GOT3 (cell line): ENCODE results near the gene GALNT9.
"Not testable (repeated sequence)": the region's sequence is repeated elsewhere in the genome, so short reads cannot be mapped to it uniquely, and the experiment has no call there.

Experiments
- DNase-seq: peaks from one replicate; lab custom pipeline; 2025; ENCODE audit warnings: mixed read lengths; lab: John Stamatoyannopoulos, UW

Gene GALNT9

DNA sequence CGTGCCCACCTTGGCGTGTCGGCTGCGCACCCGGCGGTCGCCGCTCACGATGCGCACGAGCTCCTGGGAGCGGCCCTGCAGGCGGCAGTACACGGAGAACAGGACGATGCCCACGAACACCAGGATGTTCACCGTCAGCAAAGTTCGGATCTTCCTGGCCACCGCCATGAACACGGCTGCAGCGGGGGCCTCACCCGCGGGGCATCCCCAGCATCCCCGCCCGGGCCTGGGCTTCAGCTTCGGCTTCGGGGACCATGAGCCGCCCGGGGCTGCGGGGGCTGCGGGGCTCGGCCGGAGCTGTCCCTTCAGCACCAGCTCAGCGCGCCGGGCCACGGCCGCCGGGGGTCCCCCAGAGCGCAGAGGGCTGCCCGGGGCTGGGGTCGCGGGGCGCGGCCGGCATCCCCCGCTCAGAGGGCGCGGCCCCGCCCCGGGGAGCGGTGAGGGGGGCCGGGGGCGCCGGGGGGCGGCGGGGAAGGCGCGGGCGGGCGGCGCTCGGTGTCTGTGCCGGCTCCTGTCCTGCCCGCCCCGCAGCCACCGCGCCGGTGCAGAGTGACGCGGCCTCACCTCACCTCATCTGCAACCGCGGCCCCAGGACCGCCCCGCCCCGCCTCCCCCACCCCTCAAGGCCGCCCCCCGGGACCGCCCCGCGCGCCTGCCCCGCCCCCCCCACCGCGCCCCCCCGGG is at the start of gene GALNT9:
TSS of gene GALNT9 (minus strand) at position 554 of the 684 bp plus-strand sequence. CDS start at position 168, 386 bp downstream.
- DNase-seq: no peak

DNA sequence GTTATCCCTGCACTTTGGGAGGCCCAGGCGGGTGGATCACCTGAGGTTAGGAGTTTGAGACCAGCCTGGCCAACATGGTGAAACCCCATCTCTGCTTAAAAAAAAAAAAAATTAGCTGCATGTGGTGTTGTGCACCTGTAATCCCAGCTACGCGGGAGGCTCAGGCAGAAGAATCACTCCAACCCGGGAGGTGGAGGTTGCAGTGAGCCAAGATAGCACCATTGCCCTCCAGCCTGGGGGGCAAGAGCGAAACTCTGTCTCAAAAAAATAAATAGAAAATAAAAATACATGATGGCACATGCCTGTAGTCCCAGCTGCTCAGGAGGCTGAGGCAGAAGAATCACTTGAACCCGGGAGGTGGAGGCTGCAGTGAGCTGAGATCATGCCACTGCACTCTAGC is 49.7 kb upstream of the GALNT9 start:
- DNase-seq: not testable (repeated sequence)

DNA sequence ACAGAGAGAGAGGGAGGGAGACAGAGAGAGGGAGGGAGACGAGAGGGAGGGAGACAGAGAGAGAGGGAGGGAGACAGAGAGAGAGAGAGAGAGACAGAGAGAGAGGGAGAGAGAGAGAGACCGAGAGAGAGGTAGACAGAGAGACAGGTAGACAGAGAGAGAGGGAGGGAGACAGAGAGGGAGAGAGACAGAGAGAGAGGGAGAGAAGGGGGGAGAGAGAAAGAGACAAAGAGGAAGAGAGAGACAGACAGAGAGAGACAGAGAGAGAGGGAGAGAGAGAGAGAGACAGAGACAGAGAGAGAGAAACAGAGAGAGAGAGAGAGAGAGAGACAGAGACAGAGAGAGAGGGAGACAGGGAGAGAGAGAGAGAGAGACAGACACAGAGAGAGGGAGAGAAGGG is 47.8 kb upstream of the GALNT9 start:
- DNase-seq: no peak

DNA sequence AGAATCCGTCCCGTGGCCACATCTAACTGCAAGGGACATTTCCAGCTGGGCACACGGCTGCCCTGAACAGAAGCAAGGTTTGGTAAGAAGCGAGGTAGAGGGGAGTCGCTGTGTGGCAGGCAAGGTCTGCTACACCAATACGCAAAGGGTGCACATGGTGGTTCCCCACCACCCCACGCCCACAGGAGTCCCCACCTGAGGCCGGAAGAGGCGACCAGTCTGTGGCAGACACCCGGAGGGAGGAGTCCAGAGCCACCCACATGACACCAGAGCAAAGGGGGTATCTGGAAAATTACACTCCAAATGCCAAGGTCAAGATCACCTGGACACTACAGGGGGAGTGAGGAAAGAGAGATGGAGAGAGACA is 47.1 kb upstream of the GALNT9 start:
- no peak for DNase-seq

DNA sequence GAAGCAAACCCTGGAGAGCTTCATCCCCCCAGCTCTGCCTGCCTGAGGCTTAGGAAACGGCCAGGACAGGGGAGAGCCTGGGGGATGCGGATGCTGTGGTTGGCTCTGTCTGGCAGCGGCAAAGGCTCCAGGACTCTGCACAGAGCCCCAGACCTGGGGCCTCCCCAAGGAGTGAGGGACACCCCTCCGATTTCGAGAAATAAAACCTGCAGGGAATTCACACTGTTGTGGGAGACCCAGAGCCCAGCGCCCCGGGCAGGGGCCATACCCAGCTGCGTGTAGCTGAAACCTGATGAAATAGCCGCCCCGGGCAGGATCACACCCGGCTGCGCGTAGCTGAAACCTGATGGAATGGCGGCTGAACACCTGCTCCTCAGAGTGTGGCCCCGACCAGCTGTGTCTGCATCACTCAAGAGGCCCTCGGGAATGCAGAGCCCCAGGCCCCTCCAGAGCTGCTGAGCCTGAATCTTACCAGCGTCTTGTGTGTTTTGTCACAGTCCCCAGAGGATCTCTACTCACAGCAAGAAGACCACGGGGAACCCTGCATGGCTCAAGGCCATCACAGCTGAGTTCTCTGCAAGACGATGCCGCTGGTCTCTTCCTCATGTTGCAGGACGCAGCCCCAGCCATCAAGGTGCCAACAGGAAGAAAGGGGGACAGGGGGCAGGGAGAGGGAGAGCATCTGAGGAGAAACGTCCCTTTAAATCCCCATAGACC is 46.5 kb upstream of the GALNT9 start:
- no peak for DNase-seq

DNA sequence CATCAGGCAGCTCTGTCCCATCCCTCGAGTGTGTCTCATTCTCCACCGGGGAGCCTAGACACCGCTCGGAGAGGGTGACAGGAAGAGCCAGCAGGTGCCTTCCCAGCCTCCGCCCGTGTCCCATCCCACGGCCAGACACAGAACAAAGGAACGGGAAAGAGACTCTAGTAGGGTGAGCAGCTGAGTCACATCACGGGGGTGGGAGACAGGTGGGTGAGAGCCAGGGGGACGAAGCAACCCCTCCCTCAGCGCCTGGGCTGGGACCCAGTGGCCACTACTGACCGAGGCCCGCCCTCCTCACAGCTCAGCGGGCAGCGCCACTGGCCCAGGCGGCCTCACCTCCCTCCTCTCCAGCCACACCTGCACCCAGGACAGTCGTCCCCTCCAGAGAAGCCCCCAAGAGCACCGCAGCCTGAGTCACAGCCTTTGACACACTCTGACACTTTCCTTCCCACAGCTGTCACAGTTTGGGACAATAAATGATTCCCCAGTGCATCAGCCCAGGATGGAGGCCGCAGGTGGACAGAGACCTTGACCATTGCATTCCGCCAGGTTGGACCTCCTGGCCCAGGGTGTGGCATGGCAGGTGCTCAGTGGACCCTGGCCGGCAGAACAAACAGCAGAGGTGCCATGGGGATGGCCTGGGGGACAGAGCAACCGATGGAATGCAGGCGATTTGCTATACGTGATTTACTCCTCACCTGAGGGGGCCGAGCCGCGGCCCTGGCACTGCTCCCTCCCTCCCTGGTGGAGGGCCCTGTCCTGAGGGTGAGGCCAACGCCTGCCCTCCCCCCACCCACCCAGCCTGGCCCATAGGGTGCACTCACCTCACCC is 45.4 kb upstream of the GALNT9 start:
- no peak for DNase-seq

DNA sequence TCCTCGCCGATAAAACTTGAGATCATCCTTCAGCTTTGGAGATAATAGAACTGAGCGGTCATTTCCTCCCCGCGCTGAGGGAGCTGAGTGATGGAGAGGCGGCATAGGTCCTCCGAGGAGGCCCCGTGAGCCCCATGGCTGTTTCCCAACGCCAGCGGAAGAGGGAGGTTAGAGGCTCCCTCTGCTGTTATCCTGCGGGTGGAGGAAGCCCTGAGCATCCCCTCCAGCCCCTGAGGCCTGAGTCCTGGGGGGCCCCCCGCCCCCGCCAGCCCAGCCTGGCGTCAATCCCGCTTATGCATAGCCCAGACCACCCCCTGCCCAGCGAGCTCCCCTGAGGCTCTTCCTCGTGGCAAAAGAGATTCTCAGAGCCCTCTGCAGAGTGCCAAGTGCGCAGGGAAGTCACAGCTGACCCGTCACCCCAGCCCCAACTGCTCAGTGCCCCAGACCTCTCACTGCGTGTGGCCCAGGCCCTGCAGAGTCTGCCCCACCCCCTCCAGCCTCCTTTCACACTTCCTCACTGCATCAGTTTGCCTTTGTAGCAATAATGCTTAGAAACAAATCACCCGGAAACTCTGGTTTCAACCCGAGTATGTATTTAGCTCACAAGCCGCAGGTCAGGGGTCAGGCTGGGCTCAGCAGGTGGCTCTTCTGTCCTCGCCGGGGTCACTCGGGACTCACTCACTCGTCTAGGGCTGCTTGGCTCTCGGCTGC is 44.7 kb upstream of the GALNT9 start:
- no peak for DNase-seq

DNA sequence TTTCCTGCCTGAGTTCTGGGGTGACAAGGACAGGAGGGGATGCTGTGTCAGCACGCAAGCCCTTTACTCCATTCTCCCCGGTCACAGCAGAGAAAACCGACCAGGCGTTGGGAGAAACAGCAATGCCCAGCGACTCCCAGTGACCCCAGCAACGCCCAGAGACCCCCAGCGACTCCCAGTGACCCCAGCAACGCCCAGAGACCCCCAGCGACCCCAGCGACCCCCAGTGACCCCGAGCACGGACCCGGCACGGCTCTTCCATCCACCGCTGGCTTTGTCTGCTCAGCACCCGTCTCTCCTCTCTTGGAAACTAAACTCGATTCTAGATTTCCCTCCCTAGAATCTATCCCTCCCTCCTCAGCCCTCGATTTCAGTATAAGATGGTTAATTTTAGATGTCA is 38.5 kb upstream of the GALNT9 start:
- DNase-seq: no peak

DNA sequence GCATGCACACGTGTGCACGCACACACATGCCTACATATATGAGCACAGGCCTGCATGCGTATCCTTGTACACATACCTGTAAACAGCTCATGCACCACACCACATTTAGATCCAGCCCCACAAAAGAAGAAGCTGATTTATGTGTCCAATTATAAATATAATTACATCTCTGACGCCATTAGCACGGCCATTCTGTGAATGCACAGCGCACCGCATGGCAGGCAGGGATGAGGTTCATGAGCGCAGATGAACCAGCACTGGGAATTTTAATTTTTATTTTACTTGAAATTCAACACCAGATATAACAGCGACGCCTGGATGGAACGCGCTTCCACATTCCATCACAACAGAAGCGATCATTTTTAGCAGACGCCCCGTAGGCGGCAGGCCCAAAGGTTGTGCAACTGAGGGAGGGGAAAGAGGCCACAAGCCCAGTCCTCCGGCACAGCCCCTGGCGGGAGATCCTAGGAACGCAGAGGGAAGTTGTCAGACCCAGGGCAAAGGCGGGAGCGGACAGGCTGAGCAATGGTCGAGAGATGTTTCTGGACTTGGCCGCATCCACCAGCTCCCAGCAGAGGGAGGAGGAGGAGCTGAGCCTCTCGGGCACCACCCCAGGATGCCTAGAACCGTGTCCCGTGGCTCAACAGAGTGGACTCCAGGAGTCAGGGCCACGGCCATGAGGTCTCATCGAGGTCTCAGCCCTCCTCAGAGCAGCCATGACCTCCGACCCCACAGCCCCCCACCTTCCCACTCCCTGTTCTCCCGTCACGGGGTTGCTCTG is 37.9 kb upstream of the GALNT9 start:
- DNase-seq: no peak

DNA sequence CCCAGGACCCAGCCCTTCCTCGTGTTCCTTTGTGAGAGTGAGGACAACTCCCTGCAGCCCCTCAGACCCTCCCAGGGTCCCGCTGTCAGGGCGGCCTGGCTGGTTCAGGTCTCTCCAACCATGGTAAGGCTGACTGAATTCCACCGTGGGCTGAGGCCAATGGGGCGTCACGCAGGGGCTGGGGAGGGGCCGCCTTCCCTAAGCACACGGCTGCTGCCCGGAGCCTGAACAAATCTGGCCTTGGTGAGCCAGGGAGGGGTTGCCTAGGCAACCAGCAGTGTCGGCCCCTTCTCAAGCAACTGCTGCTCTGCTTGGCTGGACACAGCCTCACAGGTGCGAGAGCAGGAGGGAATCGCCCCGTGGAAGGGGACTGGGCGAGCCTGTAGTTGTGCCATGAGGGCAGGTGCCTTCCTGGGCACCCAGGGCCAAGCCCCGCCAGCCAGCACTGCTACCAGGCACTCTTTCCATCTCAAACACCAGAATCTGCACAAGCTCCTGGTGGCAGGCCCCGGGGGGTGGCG is 37.0 kb upstream of the GALNT9 start:
- DNase-seq: no peak

DNA sequence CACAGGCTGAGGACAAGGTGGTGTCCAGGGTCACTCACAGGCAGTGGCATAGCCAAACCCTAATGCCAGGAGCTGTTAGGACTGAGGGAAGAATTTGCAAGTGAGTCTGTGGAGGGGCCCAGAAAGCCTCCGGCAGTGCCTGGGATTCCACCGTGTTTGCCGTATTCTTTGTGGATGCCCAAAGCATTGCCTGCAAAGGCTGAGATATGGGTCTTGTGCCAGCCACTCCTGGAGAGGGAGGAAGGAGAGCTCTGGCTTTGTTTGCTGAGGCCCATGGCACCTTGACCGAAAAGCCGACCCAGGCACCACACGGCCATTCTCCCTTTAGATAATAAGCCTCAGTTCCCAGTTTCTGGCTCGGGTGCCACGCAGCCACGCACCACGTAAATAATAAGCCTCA is 35.8 kb upstream of the GALNT9 start:
- DNase-seq: no peak

DNA sequence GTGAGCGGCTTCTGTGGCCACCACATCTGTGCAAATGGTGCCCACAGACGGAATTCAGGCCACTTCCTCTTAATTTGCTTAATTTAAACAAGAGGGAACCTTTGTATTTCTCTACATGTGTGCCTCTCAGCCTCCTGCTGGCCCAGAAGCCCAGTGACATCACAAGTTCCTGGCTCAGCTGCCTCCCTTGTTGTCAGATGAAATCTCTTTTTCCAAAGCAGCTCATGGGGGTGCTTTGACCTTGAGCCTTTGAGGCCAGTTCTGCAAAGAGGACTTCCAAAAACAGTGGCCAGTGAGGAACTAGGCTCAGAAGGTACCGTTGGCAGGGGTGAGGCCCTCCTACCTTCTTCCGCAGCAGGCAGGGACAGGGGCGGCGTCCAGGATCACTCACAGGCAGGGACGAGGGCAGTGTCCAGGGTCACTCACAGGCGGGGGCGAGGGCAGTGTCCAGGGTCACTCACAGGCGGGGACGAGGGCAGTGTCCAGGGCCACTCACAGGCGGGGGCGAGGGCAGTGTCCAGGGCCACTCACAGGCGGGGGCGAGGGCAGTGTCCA is 35.0 kb upstream of the GALNT9 start:
- no peak for DNase-seq

DNA sequence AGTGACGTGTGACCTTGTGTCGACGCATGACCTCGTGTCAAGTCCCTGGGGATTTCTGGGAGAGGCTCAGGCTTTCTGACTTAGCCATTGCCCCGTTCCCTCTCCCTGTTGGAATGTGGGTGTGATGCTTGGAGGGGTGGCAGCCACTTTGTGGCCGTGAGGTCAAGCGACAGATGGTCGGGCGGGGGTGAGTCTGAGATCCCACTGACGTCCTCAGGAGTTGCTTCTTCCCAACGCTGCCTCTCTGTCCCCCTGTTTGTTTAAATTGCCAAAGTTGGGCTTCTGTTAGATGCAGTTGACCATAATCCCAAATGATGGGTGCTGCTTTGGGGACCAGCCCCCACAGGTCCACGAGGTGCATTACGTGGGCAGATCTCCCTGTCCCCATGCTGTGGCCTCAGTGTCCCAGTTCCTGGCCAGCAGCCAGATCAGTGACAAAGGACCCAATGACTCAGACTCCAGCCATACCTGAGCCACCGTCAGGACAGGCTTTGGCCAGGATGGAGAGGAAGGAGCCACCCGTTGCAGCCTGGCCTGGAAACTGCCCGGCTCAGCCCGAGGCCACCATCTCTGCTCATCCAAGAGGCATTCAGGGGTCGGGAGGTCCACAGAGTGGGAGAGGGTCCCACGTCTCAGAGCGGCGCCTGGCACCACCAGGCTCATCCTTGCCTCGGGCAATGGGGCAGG is 34.4 kb upstream of the GALNT9 start:
- DNase-seq: no peak

DNA sequence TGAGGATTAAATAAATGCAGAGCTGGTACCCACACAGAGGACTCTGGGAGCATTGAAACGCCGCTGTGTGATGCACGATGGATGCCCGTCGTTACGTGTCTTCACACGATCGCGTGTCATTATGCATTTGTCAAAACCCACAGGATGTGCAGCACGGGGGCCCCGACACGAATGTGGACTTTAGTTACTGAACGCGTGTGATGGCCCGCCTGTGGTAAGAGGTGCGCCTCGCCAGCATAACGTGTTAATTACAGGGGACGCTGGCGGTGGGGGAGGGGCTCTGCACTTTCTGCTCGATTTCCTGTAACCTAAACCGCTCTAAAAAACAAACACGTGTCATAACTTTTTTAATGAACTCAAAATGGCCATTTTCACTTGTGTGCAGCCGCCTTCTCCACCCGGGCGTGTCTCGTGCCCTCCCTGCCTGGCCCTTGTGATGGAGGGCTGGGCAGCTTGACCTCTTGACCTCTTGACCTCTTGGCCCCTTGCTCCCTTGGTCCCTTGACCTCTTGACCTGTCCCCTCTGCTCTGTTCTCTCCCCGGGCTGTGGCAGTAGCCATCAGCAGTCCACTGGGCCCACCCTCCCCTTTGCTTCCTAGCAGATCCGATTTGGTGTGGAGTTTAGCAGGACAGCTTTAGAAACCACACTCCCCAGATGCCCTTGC is 33.7 kb upstream of the GALNT9 start:
- no peak for DNase-seq

DNA sequence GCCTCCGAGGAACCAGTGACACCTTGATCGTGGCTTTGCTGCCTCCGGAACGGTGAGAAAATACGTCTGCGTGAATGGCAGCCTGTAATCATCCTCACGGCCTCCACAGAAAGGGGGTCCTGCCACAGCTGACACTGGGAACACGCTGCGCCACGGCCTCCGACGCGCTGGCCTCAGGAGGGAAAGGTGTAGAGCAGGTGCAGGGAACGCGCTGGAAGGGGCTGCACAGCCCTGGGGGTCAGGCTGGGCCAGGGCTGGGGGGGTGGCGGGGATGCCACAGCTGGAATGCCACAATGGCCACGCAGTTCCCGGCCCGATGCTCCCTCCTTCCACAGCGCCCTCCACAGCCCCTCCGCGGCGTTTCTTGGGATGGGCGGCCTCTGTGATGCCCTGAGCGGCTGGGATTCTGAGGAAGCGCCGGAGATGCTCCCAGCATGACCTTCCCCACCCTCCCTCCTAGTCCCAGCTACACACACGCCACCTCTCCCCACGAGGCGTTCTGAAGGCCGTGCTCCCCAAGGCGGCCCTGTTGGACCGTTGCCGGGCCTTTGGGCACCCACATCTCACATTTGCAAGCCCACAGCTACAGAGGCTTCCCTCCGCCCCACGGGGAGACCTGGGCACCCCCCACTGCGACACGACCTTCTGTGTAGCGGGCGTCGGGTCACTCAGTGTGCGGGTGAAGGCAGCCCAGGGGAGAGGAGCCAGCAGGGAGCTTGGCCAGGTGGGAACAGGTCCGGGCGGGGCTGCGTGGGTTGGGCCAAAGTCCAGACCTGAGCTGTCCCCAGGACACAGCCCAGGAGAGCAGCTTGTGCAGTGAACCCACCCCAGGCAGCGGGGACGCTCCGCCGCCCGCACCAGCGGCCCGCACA is 31.8 kb upstream of the GALNT9 start:
- DNase-seq: no peak

DNA sequence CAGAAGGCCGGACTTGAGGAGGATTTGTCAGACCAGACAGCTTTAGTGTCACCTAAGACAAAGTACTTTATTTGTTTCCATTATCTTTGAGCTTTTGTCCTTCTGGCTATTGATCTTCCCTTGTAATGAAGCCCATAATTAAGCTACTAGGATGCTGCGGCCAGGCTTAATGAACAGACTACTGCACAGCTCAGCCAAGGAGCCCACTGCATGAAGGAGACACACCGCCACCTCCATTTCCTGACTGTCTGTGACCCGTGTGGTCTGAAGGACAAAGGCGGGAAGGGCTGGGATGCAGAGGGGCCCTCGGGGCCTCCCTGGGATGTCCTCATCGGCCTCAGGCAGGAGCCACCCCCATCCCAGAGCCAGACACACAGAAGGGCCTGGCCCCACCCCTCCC is 31.0 kb upstream of the GALNT9 start:
- no peak for DNase-seq

DNA sequence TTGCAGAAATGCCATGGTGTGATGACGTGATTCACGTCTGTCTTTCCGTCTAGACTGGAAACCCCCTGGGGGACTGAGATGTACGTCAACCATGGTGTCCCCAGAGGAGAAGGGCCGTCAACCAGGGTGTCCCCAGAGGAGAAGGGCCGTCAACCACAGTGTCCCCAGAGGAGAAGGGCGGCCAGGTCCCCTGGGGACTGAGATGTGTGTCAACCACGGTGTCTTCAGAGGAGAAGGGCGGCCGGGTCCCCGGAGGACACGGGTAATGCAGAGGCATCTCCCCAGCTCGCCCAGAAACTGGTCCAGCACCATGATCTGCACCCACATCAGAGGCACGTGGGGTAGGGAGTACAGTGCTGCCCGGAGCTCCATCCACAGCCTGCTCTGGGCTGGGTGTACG is 30.6 kb upstream of the GALNT9 start:
- DNase-seq: no peak

DNA sequence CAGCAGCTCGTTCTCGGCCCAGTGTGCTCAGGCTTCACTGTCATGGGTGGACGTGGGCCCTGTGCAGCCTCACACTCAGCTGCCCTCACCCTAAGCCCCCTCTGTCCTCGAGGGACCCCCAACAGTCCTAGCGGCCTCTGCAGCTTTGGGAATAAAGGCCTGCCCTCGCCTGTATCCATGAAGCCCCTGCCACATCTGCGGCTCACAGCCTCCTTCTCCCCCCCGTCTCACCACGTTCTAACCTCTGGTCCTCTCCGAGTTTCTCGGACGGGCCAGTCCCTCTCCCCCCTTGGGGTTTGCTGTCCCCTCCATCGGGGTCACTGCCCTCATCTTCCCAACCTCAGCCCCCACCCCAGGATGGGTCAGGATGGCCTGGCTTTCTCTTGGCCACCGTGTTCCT is 30.2 kb upstream of the GALNT9 start:
- no peak for DNase-seq
